Neuron (in vitro differentiated cells): ENCODE results near the gene AHSG.
A peak's percentile ranks its signal among the peaks of the same experiment; 100 is the strongest.
"Not testable (repeated sequence)": the region's sequence is repeated elsewhere in the genome, so short reads cannot be mapped to it uniquely, and the experiment has no call there.

ENCODE experiments used
- H2AFZ ChIP-seq: one replicate; pipeline ENCODE4 v1.6.1; 2013; ENCODE audit warnings: low read depth, mild to moderate bottlenecking, inconsistent platforms, low read length, moderate library complexity
- H3K27me3 ChIP-seq: one replicate; pipeline ENCODE4 v1.6.1; 2013; ENCODE audit warnings: low read length; ENCODE audit not compliant: insufficient read depth
- H3K36me3 ChIP-seq: one replicate; pipeline ENCODE4 v1.6.1; 2013; ENCODE audit warnings: low read length; ENCODE audit not compliant: insufficient read depth
- H3K4me1 ChIP-seq: one replicate; pipeline ENCODE4 v1.6.1; 2013; ENCODE audit warnings: low read length; ENCODE audit not compliant: insufficient read depth
- H3K4me3 ChIP-seq: 2 replicates; pipeline ENCODE4 v1.5.1; 2013; ENCODE audit warnings: mild to moderate bottlenecking, low read length, moderate library complexity
- H3K9me3 ChIP-seq: one replicate; pipeline ENCODE4 v1.6.1; 2013; ENCODE audit warnings: low read length

Gene AHSG

GRCh38 chr3:186612721-186613636, at the start of gene AHSG:
TSS of gene AHSG (plus strand) at chr3:186613060. CDS start at chr3:186613142, 82 bp downstream.
- H2AFZ ChIP-seq = no peak within 1 kb of the TSS
- H3K36me3 ChIP-seq = no peaks in the 10 kb centered on the region
- no peaks in the 10 kb centered on the region for H3K9me3 ChIP-seq
- no peaks in the 10 kb centered on the region for H3K4me1 ChIP-seq
- peaks cover 13% of the 10 kb centered on the region for H3K27me3 ChIP-seq
- no peak within 1 kb of the TSS for H3K4me3 ChIP-seq

GRCh38 chr3:186564586-186564985, 48.3 kb upstream of the AHSG start:
- no peaks in the 10 kb centered on the region for H3K9me3 ChIP-seq
- no peaks in the 10 kb centered on the region for H3K27me3 ChIP-seq
- H2AFZ ChIP-seq = no peak overlapping the region
- peaks cover 12% of the 10 kb centered on the region for H3K36me3 ChIP-seq
- H3K4me1 ChIP-seq = peaks cover 16% of the 10 kb centered on the region
- no peak overlapping the region for H3K4me3 ChIP-seq

- Histone ChIP-seq H3K36me3 (peaks cover 9% of the 10 kb centered on the region), H2AFZ (peak overlapping the region; percentile 94), H3K9me3 (no peaks in the 10 kb centered on the region), H3K4me1 (peaks cover 26% of the 10 kb centered on the region), H3K4me3 (peak overlapping the region; percentile 74), H3K27me3 (no peaks in the 10 kb centered on the region)
Measured at GRCh38 chr3:186566772-186567071, 46.1 kb upstream of the AHSG start.

- Histone ChIP-seq H3K4me1 (peaks cover 29% of the 10 kb centered on the region), H3K9me3 (no peaks in the 10 kb centered on the region), H3K4me3 (peak within 1 kb of the TSS; percentile 74), H3K36me3 (peaks cover 10% of the 10 kb centered on the region), H2AFZ (peak within 1 kb of the TSS; percentile 94), H3K27me3 (no peaks in the 10 kb centered on the region)
Measured at GRCh38 chr3:186567072-186567921, 45.6 kb upstream of the AHSG start, which contains the start of gene TBCCD1. TSS of gene TBCCD1 (minus strand) at chr3:186567339. CDS start at chr3:186564329, 3,010 bp downstream.

GRCh38 chr3:186569361-186569760, 43.5 kb upstream of the AHSG start:
- H2AFZ ChIP-seq = peak overlapping the region; percentile 59
- H3K36me3 ChIP-seq = peaks cover 13% of the 10 kb centered on the region
- not testable (repeated sequence) for H3K27me3 ChIP-seq, H3K9me3 ChIP-seq
- H3K4me1 ChIP-seq = peaks cover 29% of the 10 kb centered on the region
- peak overlapping the region; percentile 75 for H3K4me3 ChIP-seq

GRCh38 chr3:186569779-186570095, 43.1 kb upstream of the AHSG start:
- H2AFZ ChIP-seq = peak overlapping the region; percentile 59
- peaks cover 17% of the 10 kb centered on the region for H3K36me3 ChIP-seq
- peaks cover 29% of the 10 kb centered on the region for H3K4me1 ChIP-seq
- no peaks in the 10 kb centered on the region for H3K9me3 ChIP-seq
- H3K27me3 ChIP-seq = no peaks in the 10 kb centered on the region
- peak overlapping the region; percentile 75 for H3K4me3 ChIP-seq

GRCh38 chr3:186570096-186570940, 42.5 kb upstream of the AHSG start, which contains the start of gene DNAJB11:
TSS of gene DNAJB11 (plus strand) at chr3:186570720. CDS start at chr3:186570898, 178 bp downstream.
- H3K27me3 ChIP-seq = no peaks in the 10 kb centered on the region
- peaks cover 23% of the 10 kb centered on the region for H3K36me3 ChIP-seq
- H3K4me1 ChIP-seq = peaks cover 29% of the 10 kb centered on the region
- no peaks in the 10 kb centered on the region for H3K9me3 ChIP-seq
- peak within 1 kb of the TSS; percentile 75 for H3K4me3 ChIP-seq
- peak within 1 kb of the TSS; percentile 59 for H2AFZ ChIP-seq

GRCh38 chr3:186570941-186571643, 41.8 kb upstream of the AHSG start:
- Histone ChIP-seq H3K36me3 (peaks cover 31% of the 10 kb centered on the region), H3K4me1 (peaks cover 29% of the 10 kb centered on the region), H3K9me3 (no peaks in the 10 kb centered on the region), H3K4me3 (peak overlapping the region; percentile 61), H3K27me3 (no peaks in the 10 kb centered on the region), H2AFZ (peak overlapping the region; percentile 36)

- Histone ChIP-seq H2AFZ (no peak overlapping the region), H3K4me1 (peaks cover 24% of the 10 kb centered on the region), H3K4me3 (peak overlapping the region; percentile 61), H3K27me3 (no peaks in the 10 kb centered on the region), H3K36me3 (peaks cover 36% of the 10 kb centered on the region), H3K9me3 (no peaks in the 10 kb centered on the region)
Measured at GRCh38 chr3:186571644-186572013, 41.2 kb upstream of the AHSG start.

- Histone ChIP-seq H2AFZ (no peak overlapping the region), H3K36me3 (peaks cover 84% of the 10 kb centered on the region), H3K4me3 (no peak overlapping the region), H3K27me3 (no peaks in the 10 kb centered on the region), H3K9me3 (no peaks in the 10 kb centered on the region), H3K4me1 (no peaks in the 10 kb centered on the region)
Measured at GRCh38 chr3:186577521-186577920, 35.3 kb upstream of the AHSG start.

GRCh38 chr3:186580785-186581184, 32.1 kb upstream of the AHSG start:
- Histone ChIP-seq H3K4me1 (no peaks in the 10 kb centered on the region), H3K36me3 (peaks cover 90% of the 10 kb centered on the region), H3K27me3 (no peaks in the 10 kb centered on the region), H2AFZ (no peak overlapping the region), H3K9me3 (no peaks in the 10 kb centered on the region), H3K4me3 (no peak overlapping the region)

GRCh38 chr3:186582541-186582940, 30.3 kb upstream of the AHSG start:
- Histone ChIP-seq H3K36me3 (peaks cover 79% of the 10 kb centered on the region), H2AFZ (no peak overlapping the region), H3K4me3 (no peak overlapping the region), H3K4me1 (no peaks in the 10 kb centered on the region), H3K27me3 (no peaks in the 10 kb centered on the region), H3K9me3 (no peaks in the 10 kb centered on the region)
